Lower lobe of right lung (tissue), 2 donors: ENCODE results near the gene CARS2. TPM values are rescaled to one million over a fixed set of nuclear protein-coding genes. Genes with fewer than 3 reads are reported as not detected.
"Not testable (repeated sequence)": the region's sequence is repeated elsewhere in the genome, so short reads cannot be mapped to it uniquely, and the experiment has no call there.

Experiments used
- ATAC-seq, 2 donors: fragments of 200-7000 bp; cut with Tn5 transposase; one replicate each; pipeline ENCODE4 v1.9.1; 2020 to 2022; ENCODE audit warnings: mild to moderate bottlenecking in 2 of 2, moderate library complexity in 2 of 2
- DNase-seq: peaks from one replicate; pipeline ENCODE4 v3.0.0-alpha.2; 2020
- H3K27ac ChIP-seq: fragments of 200-600 bp; one replicate; pipeline ENCODE4 v1.8.0; 2022
- H3K27me3 ChIP-seq: fragments of 200-600 bp; one replicate; pipeline ENCODE4 v1.8.0; 2022; ENCODE audit warnings: low read depth
- H3K36me3 ChIP-seq: fragments of 200-600 bp; one replicate; pipeline ENCODE4 v1.8.0; 2022; ENCODE audit warnings: mild to moderate bottlenecking
- H3K4me1 ChIP-seq: fragments of 200-600 bp; one replicate; pipeline ENCODE4 v1.8.0; 2022
- H3K4me3 ChIP-seq: fragments of 200-600 bp; one replicate; pipeline ENCODE4 v1.8.0; 2022; ENCODE audit warnings: mild to moderate bottlenecking
- H3K9me3 ChIP-seq: fragments of 200-600 bp; one replicate; pipeline ENCODE4 v1.8.0; 2022
- CTCF ChIP-seq: fragments of 200-600 bp; IDR thresholded peaks from one replicate; pipeline ENCODE4 v1.8.0; 2022; ENCODE audit warnings: antibody characterized with exemption, mild to moderate bottlenecking
- intact Hi-C: fragments of 100-400 bp; cut with DNase I; formaldehyde crosslinking; loops from one replicate; pipeline ENCODE4 v1.11.0; 2022
- total RNA-seq: library from RNA; stranded (reverse); fragmentation: NEBNext Ultra II Directional; extraction: Animal tissue kit (Norgen Biotek cat#: 25700); gene quantifications from one replicate; pipeline ENCODE4 v1.2.1, GENCODE V29; 2021
- donor health status: DM: no; HTN: yes; CAD: no; lungs with severe emphysema.

The CARS2 gene
- total RNA-seq, 1 donor from 2014 or later: 70.3 TPM

- Histone ChIP-seq H3K36me3 (peaks cover 69% of the 10 kb centered on the region), H3K27me3 (no peaks in the 10 kb centered on the region), H3K27ac (no peak overlapping the region), H3K4me3 (no peak overlapping the region), H3K4me1 (peaks cover 6% of the 10 kb centered on the region), H3K9me3 (no peaks in the 10 kb centered on the region)
- no peak for DNase-seq
- intact Hi-C loops: no loop called here
- ATAC-seq: no peak
- TF ChIP-seq CTCF: no peak
Measured at GRCh38 chr13:110662091-110662490, 43.8 kb downstream of the CARS2 start.

- DNase-seq: no peak
- no peak overlapping the region for H3K4me3 ChIP-seq
- intact Hi-C loops: no loop called here
- no peaks in the 10 kb centered on the region for H3K27me3 ChIP-seq
- peaks cover 61% of the 10 kb centered on the region for H3K36me3 ChIP-seq
- H3K4me1 ChIP-seq: peaks cover 6% of the 10 kb centered on the region
- no peak overlapping the region for H3K27ac ChIP-seq
- ATAC-seq: no peak
- no peak for TF ChIP-seq CTCF
- no peaks in the 10 kb centered on the region for H3K9me3 ChIP-seq
Measured at GRCh38 chr13:110661256-110661655, 44.7 kb downstream of the CARS2 start.

GRCh38 chr13:110658218-110658911, 47.6 kb downstream of the CARS2 start:
- H3K4me1 ChIP-seq, H3K27ac ChIP-seq, H3K9me3 ChIP-seq, H3K4me3 ChIP-seq, intact Hi-C loops, DNase-seq, H3K27me3 ChIP-seq: not testable (repeated sequence)
- ATAC-seq: peak; percentile 56 to 73
- peaks cover 59% of the 10 kb centered on the region for H3K36me3 ChIP-seq

- DNase-seq: no peak
- H3K4me3 ChIP-seq: no peak overlapping the region
- intact Hi-C loops: no loop called here
- no peak for ATAC-seq
- H3K27ac ChIP-seq: no peak overlapping the region
- peaks cover 6% of the 10 kb centered on the region for H3K4me1 ChIP-seq
- H3K9me3 ChIP-seq: no peaks in the 10 kb centered on the region
- no peaks in the 10 kb centered on the region for H3K27me3 ChIP-seq
- no peak for TF ChIP-seq CTCF
- H3K36me3 ChIP-seq: peaks cover 55% of the 10 kb centered on the region
Measured at GRCh38 chr13:110657196-110657595, 48.7 kb downstream of the CARS2 start.

GRCh38 chr13:110653851-110654250, 52.1 kb downstream of the CARS2 start:
- ATAC-seq (no peak), DNase-seq (no peak)
- TF ChIP-seq CTCF: no peak
- Histone ChIP-seq H3K9me3 (no peaks in the 10 kb centered on the region), H3K4me3 (no peak overlapping the region), H3K27me3 (no peaks in the 10 kb centered on the region), H3K27ac (no peak overlapping the region), H3K4me1 (peaks cover 6% of the 10 kb centered on the region), H3K36me3 (peaks cover 74% of the 10 kb centered on the region)
- intact Hi-C loops: no loop called here

GRCh38 chr13:110653271-110653670, 52.6 kb downstream of the CARS2 start:
- Histone ChIP-seq H3K4me1 (peaks cover under 1% of the 10 kb centered on the region), H3K27me3 (no peaks in the 10 kb centered on the region), H3K9me3 (no peaks in the 10 kb centered on the region), H3K36me3 (peaks cover 77% of the 10 kb centered on the region), H3K27ac (no peak overlapping the region), H3K4me3 (no peak overlapping the region)
- intact Hi-C loops: no loop called here
- no peak for ATAC-seq
- DNase-seq: no peak
- TF ChIP-seq CTCF: no peak
